ENCODE results near the gene ETFA.

Gene ETFA

GRCh38 chr15:76209942-76210341 lies 101.3 kb downstream of the ETFA start:
- no peak for DNase-seq

- no peak for DNase-seq
These were observed 101.7 kb downstream of the ETFA start for GRCh38 chr15:76209523-76209922.

- no peak for DNase-seq
These were observed 102.4 kb downstream of the ETFA start for GRCh38 chr15:76208786-76209424.

GRCh38 chr15:76208084-76208785 lies 103.0 kb downstream of the ETFA start:
- DNase-seq = no peak

- DNase-seq = no peak
These were observed 104.8 kb downstream of the ETFA start for GRCh38 chr15:76206325-76206976.

- no peak for DNase-seq
These were observed 106.3 kb downstream of the ETFA start for GRCh38 chr15:76204916-76205460.

GRCh38 chr15:76204109-76204845 lies 107.0 kb downstream of the ETFA start:
- DNase-seq = no peak

GRCh38 chr15:76203346-76204108 lies 107.7 kb downstream of the ETFA start:
- DNase-seq = no peak

GRCh38 chr15:76201536-76202255 lies 109.6 kb downstream of the ETFA start:
- DNase-seq = no peak

- no peak for DNase-seq
These were observed 110.6 kb downstream of the ETFA start for GRCh38 chr15:76200641-76201105.

GRCh38 chr15:76200083-76200465 lies 111.2 kb downstream of the ETFA start:
- DNase-seq = no peak

GRCh38 chr15:76199106-76200082 lies 111.9 kb downstream of the ETFA start:
- DNase-seq = no peak

- DNase-seq = no peak
These were observed 112.7 kb downstream of the ETFA start for GRCh38 chr15:76198456-76199105.

- no peak for DNase-seq
These were observed 113.4 kb downstream of the ETFA start for GRCh38 chr15:76197703-76198455.

GRCh38 chr15:76196269-76197231 lies 114.7 kb downstream of the ETFA start:
- peak; percentile 50 for DNase-seq

- DNase-seq = no peak
These were observed 115.6 kb downstream of the ETFA start for GRCh38 chr15:76195506-76196268.

GRCh38 chr15:76193934-76194333 lies 117.3 kb downstream of the ETFA start:
- no peak for DNase-seq

Measured in GOT3 (cell line).